GM04503 (cell line): Measurements from ENCODE around the gene TMEFF2.

Source experiments
- DNase-seq: peaks from one replicate; pipeline ENCODE4 v3.0.0-alpha.2; 2012; ENCODE audit warnings: low read depth

Gene TMEFF2

GRCh38 chr2:192011196-192011595 is 183.5 kb downstream of the TMEFF2 start:
- DNase-seq: no peak

- DNase-seq: no peak
Observed at GRCh38 chr2:192010073-192010472, 184.7 kb downstream of the TMEFF2 start.

GRCh38 chr2:192007581-192008228 is 187.0 kb downstream of the TMEFF2 start:
- no peak for DNase-seq

GRCh38 chr2:192005211-192005610 is 189.5 kb downstream of the TMEFF2 start:
- no peak for DNase-seq

- no peak for DNase-seq
Observed at GRCh38 chr2:192004188-192004963, 190.4 kb downstream of the TMEFF2 start.

- DNase-seq: no peak
Observed at GRCh38 chr2:192002418-192002817, 192.3 kb downstream of the TMEFF2 start.

GRCh38 chr2:192000196-192000980 is 194.3 kb downstream of the TMEFF2 start:
- DNase-seq: no peak

- no peak for DNase-seq
Observed at GRCh38 chr2:191999101-191999841, 195.5 kb downstream of the TMEFF2 start.

GRCh38 chr2:191995285-191995684 is 199.4 kb downstream of the TMEFF2 start:
- DNase-seq: no peak

- no peak for DNase-seq
Observed at GRCh38 chr2:191994749-191995148, 200.0 kb downstream of the TMEFF2 start.

- DNase-seq: no peak
Observed at GRCh38 chr2:191991442-191991841, 203.3 kb downstream of the TMEFF2 start.

- no peak for DNase-seq
Observed at GRCh38 chr2:191985740-191986139, 209.0 kb downstream of the TMEFF2 start.

- no peak for DNase-seq
Observed at GRCh38 chr2:191983591-191983990, 211.1 kb downstream of the TMEFF2 start.

- no peak for DNase-seq
Observed at GRCh38 chr2:191983186-191983585, 211.5 kb downstream of the TMEFF2 start.

- no peak for DNase-seq
Observed at GRCh38 chr2:191981706-191982105, 213.0 kb downstream of the TMEFF2 start.

GRCh38 chr2:191980483-191980882 is 214.2 kb downstream of the TMEFF2 start:
- DNase-seq: no peak

GRCh38 chr2:191979221-191979730 is 215.5 kb downstream of the TMEFF2 start:
- no peak for DNase-seq

- no peak for DNase-seq
Observed at GRCh38 chr2:191977754-191978153, 217.0 kb downstream of the TMEFF2 start.

- DNase-seq: peak; percentile 25
Observed at GRCh38 chr2:191976436-191976835, 218.3 kb downstream of the TMEFF2 start.

GRCh38 chr2:191974676-191975075 is 220.1 kb downstream of the TMEFF2 start:
- DNase-seq: no peak

GRCh38 chr2:191970867-191971266 is 223.9 kb downstream of the TMEFF2 start:
- DNase-seq: no peak

GRCh38 chr2:191968120-191968519 is 226.6 kb downstream of the TMEFF2 start:
- DNase-seq: no peak
